HG02840 (cell line): ENCODE data around the gene RNASE8.
A peak's percentile ranks its signal among the peaks of the same experiment; 100 is the strongest.

Experiments used
- ATAC-seq: cut with Tn5 transposase; IDR thresholded peaks from one replicate; pipeline ENCODE4 v1.9.1; 2021; ENCODE audit warnings: mild to moderate bottlenecking, moderate library complexity, moderate number of reproducible peaks; ENCODE audit not compliant: unreplicated experiment, low FRiP score

Gene RNASE8

GRCh38 chr14:21071225-21072030 is 13.8 kb downstream of the RNASE8 start:
- peak; percentile 56 for ATAC-seq

- ATAC-seq = no peak
Observed at GRCh38 chr14:21072031-21072473, 14.4 kb downstream of the RNASE8 start.

GRCh38 chr14:21072781-21073339 is 15.2 kb downstream of the RNASE8 start:
- no peak for ATAC-seq

GRCh38 chr14:21073921-21074320 is 16.3 kb downstream of the RNASE8 start:
- no peak for ATAC-seq

- ATAC-seq = no peak
Observed at GRCh38 chr14:21074398-21075272, 17.0 kb downstream of the RNASE8 start.

- ATAC-seq = no peak
Observed at GRCh38 chr14:21075719-21076437, 18.3 kb downstream of the RNASE8 start.

GRCh38 chr14:21077672-21078071 is 20.1 kb downstream of the RNASE8 start:
- no peak for ATAC-seq

- ATAC-seq = no peak
Observed at GRCh38 chr14:21078287-21078686, 20.7 kb downstream of the RNASE8 start.

GRCh38 chr14:21078726-21079125 is 21.1 kb downstream of the RNASE8 start:
- no peak for ATAC-seq

- no peak for ATAC-seq
Observed at GRCh38 chr14:21081521-21082142, 24.0 kb downstream of the RNASE8 start.

GRCh38 chr14:21083565-21084325 is 26.1 kb downstream of the RNASE8 start:
- ATAC-seq = no peak

GRCh38 chr14:21084396-21084795 is 26.8 kb downstream of the RNASE8 start:
- ATAC-seq = no peak

- ATAC-seq = no peak
Observed at GRCh38 chr14:21084998-21085853, 27.6 kb downstream of the RNASE8 start.

- ATAC-seq = no peak
Observed at GRCh38 chr14:21086908-21087293, 29.3 kb downstream of the RNASE8 start.

GRCh38 chr14:21087294-21088091 is 29.9 kb downstream of the RNASE8 start:
- ATAC-seq = no peak

- no peak for ATAC-seq
Observed at GRCh38 chr14:21088687-21089086, 31.1 kb downstream of the RNASE8 start.

- ATAC-seq = no peak
Observed at GRCh38 chr14:21089271-21089670, 31.6 kb downstream of the RNASE8 start.

GRCh38 chr14:21089877-21090193 is 32.2 kb downstream of the RNASE8 start:
- no peak for ATAC-seq
